Measurements from ENCODE around the gene BLOC1S2. TPM values are rescaled to one million over a fixed set of nuclear protein-coding genes. Genes with fewer than 3 reads are reported as not detected.
A peak's percentile ranks its signal among the peaks of the same experiment; 100 is the strongest.
"Not testable (repeated sequence)": the region's sequence is repeated elsewhere in the genome, so short reads cannot be mapped to it uniquely, and the experiment has no call there.

The BLOC1S2 gene
- total RNA-seq, 2 donors from 2014 or later: 40.5 to 47.3 TPM

GRCh38 chr10:100307684-100308083 is 21.2 kb upstream of the BLOC1S2 start:
- Mint-ChIP-seq H3K4me3 (no peak overlapping the region), H3K36me3 (no peaks in the 10 kb centered on the region), H3K27me3 (peaks cover 36 to 59% of the 10 kb centered on the region in 2 donors), H3K4me1 (ENCODE audit: low read depth in 2 of 2) (no peaks in the 10 kb centered on the region), H3K9me3 (no peaks in the 10 kb centered on the region), H3K27ac (no peak overlapping the region)
- ATAC-seq: no peak
- no peak for DNase-seq (ENCODE audit: low spot score)

DNA sequence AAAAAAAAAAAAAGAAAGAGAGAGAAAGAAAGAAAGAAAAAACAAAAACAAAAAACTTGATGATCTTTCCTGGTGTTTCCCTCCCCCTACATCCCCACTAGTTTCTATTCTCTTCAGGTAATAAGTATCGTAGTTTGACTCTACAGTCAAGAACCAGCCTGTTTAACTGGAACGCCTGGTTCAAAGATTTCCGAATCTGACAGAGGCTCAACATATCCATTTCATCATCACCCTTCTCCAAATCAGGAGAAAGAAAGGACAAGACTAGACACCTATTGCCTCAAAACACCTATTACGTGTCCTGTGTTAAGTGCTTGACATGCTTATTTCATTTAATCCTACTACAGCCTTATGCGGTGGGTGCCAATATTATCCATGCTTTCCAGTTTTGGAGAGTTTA is 20.4 kb upstream of the BLOC1S2 start:
- Mint-ChIP-seq H3K27ac (no peak overlapping the region), H3K9me3 (no peaks in the 10 kb centered on the region), H3K4me3 (no peak overlapping the region), H3K36me3 (no peaks in the 10 kb centered on the region), H3K27me3 (peaks cover 30 to 50% of the 10 kb centered on the region in 2 donors), H3K4me1 (ENCODE audit: low read depth in 2 of 2) (no peaks in the 10 kb centered on the region)
- ATAC-seq (no peak), DNase-seq (ENCODE audit: low spot score) (no peak)

DNA sequence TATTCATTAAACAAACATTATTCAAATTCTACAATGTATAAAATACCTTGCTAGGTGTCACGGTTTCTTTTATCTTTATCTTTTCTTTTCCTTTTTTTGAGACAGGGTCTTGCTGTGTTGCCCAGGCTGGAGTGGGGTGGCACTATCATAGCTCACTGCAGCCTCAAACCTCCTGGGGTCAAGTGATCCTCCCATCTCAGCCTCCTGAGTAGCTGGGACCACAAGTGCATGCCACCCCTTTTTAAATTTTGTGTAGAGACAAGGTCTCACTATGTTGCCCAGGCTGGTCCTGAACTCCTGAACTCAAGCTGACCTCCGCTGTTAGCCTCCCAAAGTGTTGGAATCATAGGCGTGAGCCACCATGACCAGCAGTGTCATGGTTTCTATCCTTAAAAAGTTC is 17.9 kb upstream of the BLOC1S2 start:
- Mint-ChIP-seq H3K36me3 (no peaks in the 10 kb centered on the region), H3K27me3 (peaks cover 26 to 40% of the 10 kb centered on the region in 2 donors), H3K4me3 (no peak overlapping the region), H3K4me1 (ENCODE audit: low read depth in 2 of 2) (no peaks in the 10 kb centered on the region), H3K9me3 (no peaks in the 10 kb centered on the region), H3K27ac (no peak overlapping the region)
- ATAC-seq: no peak
- DNase-seq (ENCODE audit: low spot score): no peak

- DNase-seq (ENCODE audit: low spot score) (no peak), ATAC-seq (no peak)
- Mint-ChIP-seq H3K4me3 (no peak overlapping the region), H3K9me3 (no peaks in the 10 kb centered on the region), H3K27ac (no peak overlapping the region), H3K27me3 (peaks cover 26 to 40% of the 10 kb centered on the region in 2 donors), H3K4me1 (ENCODE audit: low read depth in 2 of 2) (no peaks in the 10 kb centered on the region), H3K36me3 (no peaks in the 10 kb centered on the region)
Observed at GRCh38 chr10:100303724-100304319, 17.3 kb upstream of the BLOC1S2 start.

GRCh38 chr10:100301123-100301522 is 14.6 kb upstream of the BLOC1S2 start:
- DNase-seq (ENCODE audit: low spot score); H3K9me3 Mint-ChIP-seq; ATAC-seq; H3K27ac Mint-ChIP-seq; H3K4me1 Mint-ChIP-seq (ENCODE audit: low read depth in 2 of 2); H3K4me3 Mint-ChIP-seq; H3K36me3 Mint-ChIP-seq: not testable (repeated sequence)
- peaks cover 33 to 38% of the 10 kb centered on the region in 2 donors for H3K27me3 Mint-ChIP-seq

- peak in 1 of 2 donors; percentile 47 for ATAC-seq
- Mint-ChIP-seq H3K36me3 (no peaks in the 10 kb centered on the region), H3K4me1 (ENCODE audit: low read depth in 2 of 2) (no peaks in the 10 kb centered on the region), H3K27ac (no peak overlapping the region), H3K27me3 (peaks cover 33% of the 10 kb centered on the region in 2 donors), H3K4me3 (no peak overlapping the region), H3K9me3 (no peaks in the 10 kb centered on the region)
- no peak for DNase-seq (ENCODE audit: low spot score)
Observed at GRCh38 chr10:100297242-100297641, 10.8 kb upstream of the BLOC1S2 start.

DNA sequence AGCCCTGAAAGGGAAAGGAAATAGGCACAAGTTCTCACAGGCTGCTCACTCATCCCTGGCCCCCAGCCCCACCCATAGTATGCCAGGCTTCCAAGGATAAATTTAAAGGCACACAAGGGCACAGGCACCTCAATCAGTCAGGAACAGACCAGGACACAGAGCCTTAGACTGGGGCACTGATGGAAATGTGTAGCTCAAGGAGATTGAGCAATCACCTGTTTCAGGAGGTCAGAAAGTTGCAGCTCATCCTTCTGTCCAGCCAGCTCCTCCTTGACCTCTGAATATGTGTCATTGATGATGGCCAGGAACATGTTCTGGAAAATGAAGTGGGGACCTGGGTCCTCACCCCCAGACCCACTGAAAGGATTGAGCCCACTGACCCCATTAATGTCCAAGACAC is 6.6 kb upstream of the BLOC1S2 start:
- peaks cover 27 to 29% of the 10 kb centered on the region in 2 donors for H3K27me3 Mint-ChIP-seq
- DNase-seq (ENCODE audit: low spot score) (no peak), ATAC-seq (peak in 1 of 2 donors; percentile 11)
- no peak overlapping the region for H3K27ac Mint-ChIP-seq
- H3K4me3 Mint-ChIP-seq: no peak overlapping the region
- no peaks in the 10 kb centered on the region for H3K36me3 Mint-ChIP-seq
- H3K9me3 Mint-ChIP-seq: no peaks in the 10 kb centered on the region
- H3K4me1 Mint-ChIP-seq (ENCODE audit: low read depth in 2 of 2): no peaks in the 10 kb centered on the region

- not testable (repeated sequence) for ATAC-seq; H3K4me3 Mint-ChIP-seq; DNase-seq (ENCODE audit: low spot score); H3K36me3 Mint-ChIP-seq; H3K9me3 Mint-ChIP-seq; H3K4me1 Mint-ChIP-seq (ENCODE audit: low read depth in 2 of 2); H3K27ac Mint-ChIP-seq
- peaks cover 25% of the 10 kb centered on the region in 2 donors for H3K27me3 Mint-ChIP-seq
Observed at GRCh38 chr10:100292300-100292699, 5.8 kb upstream of the BLOC1S2 start.

DNA sequence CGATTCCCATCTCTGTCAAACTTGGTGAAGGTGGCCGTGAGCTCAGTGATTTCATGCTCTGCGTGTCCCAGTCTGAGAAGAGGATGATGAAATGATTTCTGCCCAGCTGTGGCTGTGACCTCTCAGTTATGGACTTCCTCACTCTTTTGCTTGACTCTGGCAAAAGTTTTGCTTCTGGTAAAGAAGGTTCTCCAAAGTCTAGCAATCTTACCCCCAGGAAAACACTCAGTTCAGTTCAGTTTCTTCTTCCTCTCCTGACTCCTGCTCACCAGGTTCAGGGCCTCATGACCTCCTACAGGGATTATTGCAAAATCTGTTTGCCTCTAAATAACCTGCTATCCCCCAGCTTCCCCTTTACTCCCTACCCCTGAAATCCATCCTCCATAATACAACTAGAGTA is 4.9 kb upstream of the BLOC1S2 start:
- H3K4me3 Mint-ChIP-seq: no peak overlapping the region
- DNase-seq (ENCODE audit: low spot score): no peak
- H3K9me3 Mint-ChIP-seq: no peaks in the 10 kb centered on the region
- peaks cover 1% of the 10 kb centered on the region for H3K36me3 Mint-ChIP-seq
- H3K4me1 Mint-ChIP-seq (ENCODE audit: low read depth in 2 of 2): peaks cover 10 to 11% of the 10 kb centered on the region in 2 donors
- peaks cover 17 to 20% of the 10 kb centered on the region in 2 donors for H3K27me3 Mint-ChIP-seq
- no peak for ATAC-seq
- no peak overlapping the region for H3K27ac Mint-ChIP-seq

DNA sequence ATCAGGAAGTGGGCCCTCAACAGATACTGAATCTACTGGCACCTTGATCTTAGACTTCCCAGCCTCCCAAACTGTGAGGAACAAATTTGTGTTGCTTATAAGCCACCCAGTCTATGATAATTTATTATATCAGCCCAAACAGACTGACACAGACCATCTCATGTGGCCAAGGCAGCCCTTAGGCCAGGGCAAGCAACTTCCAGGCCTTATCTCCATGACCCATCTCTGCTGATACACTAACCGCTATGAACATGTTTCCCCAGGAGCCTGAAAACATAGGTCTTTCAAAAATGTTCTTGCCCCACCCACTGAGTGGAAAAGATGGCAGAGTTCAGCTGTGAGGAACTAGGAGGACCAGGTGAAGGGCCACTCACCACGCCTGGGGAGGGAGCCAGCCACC is 3.2 kb upstream of the BLOC1S2 start:
- Mint-ChIP-seq H3K27ac (no peak overlapping the region), H3K9me3 (no peaks in the 10 kb centered on the region), H3K4me1 (ENCODE audit: low read depth in 2 of 2) (peaks cover 23 to 26% of the 10 kb centered on the region in 2 donors), H3K4me3 (no peak overlapping the region), H3K36me3 (peaks cover 11% of the 10 kb centered on the region), H3K27me3 (peaks cover 5 to 9% of the 10 kb centered on the region in 2 donors)
- no peak for DNase-seq (ENCODE audit: low spot score)
- no peak for ATAC-seq

GRCh38 chr10:100288196-100288595 is 1.7 kb upstream of the BLOC1S2 start:
- DNase-seq (ENCODE audit: low spot score): no peak
- peaks cover 11% of the 10 kb centered on the region for H3K36me3 Mint-ChIP-seq
- H3K4me1 Mint-ChIP-seq (ENCODE audit: low read depth in 2 of 2): peaks cover 24 to 28% of the 10 kb centered on the region in 2 donors
- H3K9me3 Mint-ChIP-seq: no peaks in the 10 kb centered on the region
- peak overlapping the region; percentile 91 to 99 for H3K27ac Mint-ChIP-seq
- H3K4me3 Mint-ChIP-seq: peak overlapping the region; percentile 100
- H3K27me3 Mint-ChIP-seq: peaks cover 0 to 5% of the 10 kb centered on the region in 2 donors
- no peak for ATAC-seq

DNA sequence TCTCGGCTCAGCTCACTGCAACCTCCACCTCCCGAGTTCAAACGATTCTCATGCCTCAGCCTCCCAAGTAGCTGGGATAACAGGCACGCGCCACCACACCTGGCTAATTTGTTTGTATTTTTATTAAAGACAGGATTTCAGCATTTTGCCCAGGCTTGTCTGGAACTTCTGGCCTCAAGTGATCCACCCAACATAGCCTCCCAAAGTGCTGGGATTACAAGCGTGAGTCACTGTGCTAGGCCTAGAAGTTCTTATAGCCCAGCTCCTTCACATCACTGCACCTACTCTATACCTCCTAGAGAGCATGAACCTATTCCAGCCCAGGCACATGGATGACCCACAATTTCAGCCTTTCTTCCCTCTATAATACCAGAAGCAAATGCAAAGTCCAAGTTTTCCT is 1.3 kb upstream of the BLOC1S2 start:
- DNase-seq (ENCODE audit: low spot score) (no peak), ATAC-seq (no peak)
- Mint-ChIP-seq H3K4me1 (ENCODE audit: low read depth in 2 of 2) (peaks cover 24 to 28% of the 10 kb centered on the region in 2 donors), H3K4me3 (peak overlapping the region; percentile 100), H3K27ac (peak overlapping the region; percentile 91 to 99), H3K27me3 (peaks cover 0 to 5% of the 10 kb centered on the region in 2 donors), H3K9me3 (no peaks in the 10 kb centered on the region), H3K36me3 (peaks cover 11% of the 10 kb centered on the region)

- Mint-ChIP-seq H3K27ac (peak overlapping the region; percentile 91 to 99), H3K4me3 (peak overlapping the region; percentile 100), H3K4me1 (ENCODE audit: low read depth in 2 of 2) (peaks cover 24 to 28% of the 10 kb centered on the region in 2 donors), H3K36me3 (peaks cover 12% of the 10 kb centered on the region)
- ATAC-seq; H3K9me3 Mint-ChIP-seq; H3K27me3 Mint-ChIP-seq; DNase-seq (ENCODE audit: low spot score): not testable (repeated sequence)
Observed at GRCh38 chr10:100285326-100285725, 1.2 kb downstream of the BLOC1S2 start.

- no peak for DNase-seq (ENCODE audit: low spot score)
- Mint-ChIP-seq H3K36me3 (peaks cover 15% of the 10 kb centered on the region), H3K4me3 (no peak overlapping the region), H3K9me3 (no peaks in the 10 kb centered on the region), H3K4me1 (ENCODE audit: low read depth in 2 of 2) (peaks cover 24 to 28% of the 10 kb centered on the region in 2 donors), H3K27ac (no peak overlapping the region), H3K27me3 (no peaks in the 10 kb centered on the region)
- ATAC-seq: no peak
Observed at GRCh38 chr10:100282907-100283306, 3.6 kb downstream of the BLOC1S2 start.

DNA sequence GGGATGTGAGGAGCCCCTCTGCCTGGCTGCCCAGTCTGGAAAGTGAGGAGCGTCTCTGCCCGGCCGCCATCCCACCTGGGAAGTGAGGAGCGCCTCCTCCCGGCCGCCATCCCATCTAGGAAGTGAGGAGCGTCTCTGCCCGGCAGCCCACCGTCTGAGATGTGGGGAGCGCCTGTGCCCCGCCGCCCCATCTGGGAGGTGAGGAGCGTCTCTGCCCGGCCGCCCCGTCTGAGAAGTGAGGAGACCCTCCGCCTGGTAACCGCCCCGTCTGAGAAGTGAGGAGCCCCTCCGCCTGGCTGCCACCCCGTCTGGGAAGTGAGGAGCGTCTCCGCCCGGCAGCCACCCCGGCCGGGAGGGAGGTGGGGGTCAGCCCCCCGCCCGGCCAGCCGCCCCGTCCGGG is 9.5 kb downstream of the BLOC1S2 start:
- peaks cover 10% of the 10 kb centered on the region for H3K36me3 Mint-ChIP-seq
- H3K4me3 Mint-ChIP-seq; H3K27ac Mint-ChIP-seq; H3K9me3 Mint-ChIP-seq; H3K4me1 Mint-ChIP-seq (ENCODE audit: low read depth in 2 of 2); DNase-seq (ENCODE audit: low spot score); H3K27me3 Mint-ChIP-seq; ATAC-seq: not testable (repeated sequence)

Data from natural killer cell treated with Interleukin-12 subunit alpha and Interleukin-12 subunit beta and Interleukin-15 and Interleukin-18, amount 100 ng/mL, for 72 hours (primary cell).